Measurements from ENCODE around the gene VSX1.

DNA sequence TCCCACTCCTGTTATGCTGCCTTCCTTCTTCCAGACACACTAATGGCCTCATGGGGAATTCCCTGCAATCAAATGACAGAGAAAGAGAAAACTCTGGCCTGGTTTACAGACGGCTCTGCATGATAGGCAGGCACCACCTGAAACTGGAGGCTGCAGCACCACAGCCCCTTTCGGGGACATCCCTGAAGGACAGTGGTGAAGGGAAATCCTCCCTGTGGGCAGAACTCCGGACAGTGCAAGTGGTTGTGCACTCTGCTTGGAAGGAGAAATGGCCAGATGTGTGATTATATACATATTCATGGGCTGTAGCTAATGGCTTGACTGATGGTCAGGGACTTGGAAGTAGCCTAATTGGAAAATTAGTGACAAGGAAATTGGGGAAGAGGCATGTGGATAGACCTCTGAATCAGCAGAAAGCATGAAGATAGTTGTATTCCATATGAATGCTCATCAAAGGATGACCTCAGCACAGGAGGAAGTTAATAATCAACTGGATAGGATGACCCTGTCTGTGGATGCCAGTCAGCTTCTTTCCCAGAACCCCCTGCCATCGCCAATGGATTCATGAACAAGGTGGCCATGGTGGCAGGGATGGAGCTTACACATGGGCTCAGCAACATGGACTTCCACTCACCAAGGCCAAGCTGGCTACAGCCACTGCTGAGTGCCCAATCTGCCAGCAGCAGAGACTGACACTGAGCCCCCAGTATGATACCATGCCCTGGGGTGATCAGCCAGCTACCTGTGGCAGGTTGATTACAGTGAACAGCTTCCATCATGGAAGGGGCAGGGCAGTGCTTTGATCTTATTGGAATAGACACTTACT, 44.5 kb upstream of the VSX1 start:
- TF ChIP-seq, protein P1, sequence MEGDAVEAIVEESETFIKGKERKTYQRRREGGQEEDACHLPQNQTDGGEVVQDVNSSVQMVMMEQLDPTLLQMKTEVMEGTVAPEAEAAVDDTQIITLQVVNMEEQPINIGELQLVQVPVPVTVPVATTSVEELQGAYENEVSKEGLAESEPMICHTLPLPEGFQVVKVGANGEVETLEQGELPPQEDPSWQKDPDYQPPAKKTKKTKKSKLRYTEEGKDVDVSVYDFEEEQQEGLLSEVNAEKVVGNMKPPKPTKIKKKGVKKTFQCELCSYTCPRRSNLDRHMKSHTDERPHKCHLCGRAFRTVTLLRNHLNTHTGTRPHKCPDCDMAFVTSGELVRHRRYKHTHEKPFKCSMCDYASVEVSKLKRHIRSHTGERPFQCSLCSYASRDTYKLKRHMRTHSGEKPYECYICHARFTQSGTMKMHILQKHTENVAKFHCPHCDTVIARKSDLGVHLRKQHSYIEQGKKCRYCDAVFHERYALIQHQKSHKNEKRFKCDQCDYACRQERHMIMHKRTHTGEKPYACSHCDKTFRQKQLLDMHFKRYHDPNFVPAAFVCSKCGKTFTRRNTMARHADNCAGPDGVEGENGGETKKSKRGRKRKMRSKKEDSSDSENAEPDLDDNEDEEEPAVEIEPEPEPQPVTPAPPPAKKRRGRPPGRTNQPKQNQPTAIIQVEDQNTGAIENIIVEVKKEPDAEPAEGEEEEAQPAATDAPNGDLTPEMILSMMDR (IDR thresholded peaks at IDR 0.05; ENCODE audit: poor library complexity) = no peak
- no peak for TF ChIP-seq EZH2 (IDR thresholded peaks at IDR 0.05; ENCODE audit: borderline replicate concordance)
